Esophagus squamous epithelium (tissue), 4 donors: ENCODE measurements around the gene HOXB5.

Source experiments
- POLR2A ChIP-seq, 4 donors: fragments of 450-650 bp; IDR thresholded peaks; one replicate each; pipeline ENCODE4 v1.6.1; 2017; ENCODE audit warnings: antibody characterized with exemption in 4 of 4, mild to moderate bottlenecking in 4 of 4, moderate library complexity in 3 of 4
- TF ChIP-seq, protein P1 (sequence below), 6 experiments: fragments of 450-650 bp in 4 of 6; fragments of 200-600 bp in 2 of 6; sonication (generic) in 2 of 6; IDR thresholded peaks; one replicate each; pipeline ENCODE4 v1.5.1; 2016 to 2019; ENCODE audit warnings: antibody characterized with exemption in 6 of 6, mild to moderate bottlenecking in 4 of 6, moderate library complexity in 4 of 6

DNA sequence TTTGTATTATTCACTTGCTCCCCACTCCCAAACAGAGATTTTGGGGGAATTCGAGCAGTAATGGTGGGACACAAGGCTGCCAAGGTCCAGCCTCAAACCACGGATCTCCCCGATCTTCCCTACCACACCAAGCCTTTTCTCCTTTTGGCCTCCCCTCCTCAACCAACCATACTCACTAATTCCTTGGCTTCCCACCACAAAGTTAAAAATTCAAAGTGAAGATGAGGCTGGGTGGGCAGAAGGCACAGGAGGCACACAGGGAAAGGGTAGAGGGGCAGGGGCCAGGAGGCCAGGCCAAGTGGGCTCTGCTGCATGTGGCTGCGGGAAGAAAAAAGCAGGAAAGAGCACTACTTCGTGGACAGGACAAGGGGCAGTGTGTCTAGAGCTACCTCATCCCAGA lies 30.6 kb downstream of the HOXB5 start:
- TF ChIP-seq, protein P1, sequence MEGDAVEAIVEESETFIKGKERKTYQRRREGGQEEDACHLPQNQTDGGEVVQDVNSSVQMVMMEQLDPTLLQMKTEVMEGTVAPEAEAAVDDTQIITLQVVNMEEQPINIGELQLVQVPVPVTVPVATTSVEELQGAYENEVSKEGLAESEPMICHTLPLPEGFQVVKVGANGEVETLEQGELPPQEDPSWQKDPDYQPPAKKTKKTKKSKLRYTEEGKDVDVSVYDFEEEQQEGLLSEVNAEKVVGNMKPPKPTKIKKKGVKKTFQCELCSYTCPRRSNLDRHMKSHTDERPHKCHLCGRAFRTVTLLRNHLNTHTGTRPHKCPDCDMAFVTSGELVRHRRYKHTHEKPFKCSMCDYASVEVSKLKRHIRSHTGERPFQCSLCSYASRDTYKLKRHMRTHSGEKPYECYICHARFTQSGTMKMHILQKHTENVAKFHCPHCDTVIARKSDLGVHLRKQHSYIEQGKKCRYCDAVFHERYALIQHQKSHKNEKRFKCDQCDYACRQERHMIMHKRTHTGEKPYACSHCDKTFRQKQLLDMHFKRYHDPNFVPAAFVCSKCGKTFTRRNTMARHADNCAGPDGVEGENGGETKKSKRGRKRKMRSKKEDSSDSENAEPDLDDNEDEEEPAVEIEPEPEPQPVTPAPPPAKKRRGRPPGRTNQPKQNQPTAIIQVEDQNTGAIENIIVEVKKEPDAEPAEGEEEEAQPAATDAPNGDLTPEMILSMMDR (IDR thresholded peaks at IDR 0.05) = no peak
- TF ChIP-seq POLR2A (IDR thresholded peaks at IDR 0.05) = no peak
